Thymus (tissue), 11 donors: ENCODE data around the gene RASA3. TPM values are rescaled to one million over a fixed set of nuclear protein-coding genes. Genes with fewer than 3 reads are reported as not detected.

Experiments used
- DNase-seq, 9 donors: peaks; one replicate each; pipeline ENCODE4 v3.0.0-alpha.2; 2013; ENCODE audit warnings: low spot score in 9 of 9, low read depth in 6 of 9, missing footprints in 1 of 9
- H3K27ac ChIP-seq, 2 donors: one replicate each; pipeline ENCODE4 v1.5.1; 2013; ENCODE audit warnings: control low read depth in 1 of 2, low read depth in 1 of 2, low read length in 1 of 2, mild to moderate bottlenecking in 1 of 2, moderate library complexity in 1 of 2
- H3K27me3 ChIP-seq, 2 donors: one replicate each; pipeline ENCODE4 v1.5.1; 2013; ENCODE audit warnings: low read length in 1 of 2; ENCODE audit not compliant: control insufficient read depth in 2 of 2, insufficient read depth in 1 of 2
- H3K36me3 ChIP-seq, 2 donors: one replicate each; pipeline ENCODE4 v1.5.1; 2013; ENCODE audit warnings: low read length in 1 of 2, mild to moderate bottlenecking in 1 of 2, moderate library complexity in 1 of 2; ENCODE audit not compliant: control insufficient read depth in 2 of 2, insufficient read depth in 2 of 2
- H3K4me1 ChIP-seq, 2 donors: one replicate each; pipeline ENCODE4 v1.5.1; 2013; ENCODE audit warnings: low read length in 2 of 2; ENCODE audit not compliant: control insufficient read depth in 2 of 2, insufficient read depth in 2 of 2
- H3K4me3 ChIP-seq, 2 donors: one replicate each; pipeline ENCODE4 v1.5.1; 2013; ENCODE audit warnings: low read length in 2 of 2, control low read depth in 1 of 2, mild to moderate bottlenecking in 1 of 2
- H3K9me3 ChIP-seq, 2 donors: one replicate each; pipeline ENCODE4 v1.5.1; 2013; ENCODE audit warnings: low read length in 1 of 2, mild to moderate bottlenecking in 1 of 2; ENCODE audit not compliant: control insufficient read depth in 2 of 2, insufficient read depth in 1 of 2
- WGBS: extraction: QIAGEN DNeasy Blood & Tissue Kit; methylation state at CpG from one replicate; pipeline ENCODE4 v1.1.7; 2013; 5-methylcytosine and 5-hydroxymethylcytosine counted together
- polyA plus RNA-seq: library from polyadenylated mRNA; stranded (reverse); fragments of 200-250 nt; gene quantifications from one replicate; pipeline ENCODE4 v1.2.3, GENCODE V29; 2013
- total RNA-seq: library from RNA; stranded (reverse); fragments of 120-200 nt; gene quantifications from one replicate; pipeline ENCODE4 v1.2.4, GENCODE V29; 2013
- donor health status: healthy.

RASA3 gene
- total and polyA plus RNA-seq, 2 donors = 23.8 to 25.1 TPM

DNA sequence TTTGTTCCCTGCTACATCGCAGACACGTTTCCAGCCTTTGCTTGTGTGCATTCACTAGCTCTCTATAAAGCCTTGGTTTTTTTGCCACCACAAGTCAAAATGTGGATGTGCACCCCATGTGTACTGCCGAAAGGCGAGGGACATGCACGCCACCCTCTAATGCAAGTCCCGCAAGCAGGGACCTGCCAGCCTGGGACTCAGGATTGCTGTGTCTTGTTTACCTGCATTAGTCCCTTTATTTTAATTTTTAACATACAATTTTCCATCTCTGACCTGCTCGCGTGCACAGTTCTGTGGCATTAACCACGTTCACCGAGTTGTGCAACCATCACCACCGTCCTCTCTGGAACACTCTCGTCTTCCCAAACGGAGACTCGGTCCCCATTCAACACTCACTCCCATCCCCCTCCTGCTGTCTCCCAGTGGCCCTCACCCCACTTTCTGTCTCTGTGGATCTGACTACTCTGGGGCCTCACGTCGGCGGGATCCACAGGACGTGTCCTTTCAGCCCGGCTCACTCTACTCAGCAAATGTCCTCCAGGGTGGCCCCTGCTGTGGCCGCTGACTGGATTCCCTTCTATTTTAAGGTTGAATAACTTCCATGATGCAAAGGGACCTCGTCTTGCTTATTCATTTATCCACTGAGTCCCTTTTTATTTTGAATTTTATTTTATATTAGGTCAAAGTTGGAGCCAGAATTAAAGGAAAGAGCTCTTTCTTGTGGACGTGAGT, 58.4 kb downstream of the RASA3 start:
- Histone ChIP-seq H3K27ac (no peak overlapping the region), H3K4me1 (peaks cover 0 to 1% of the 10 kb centered on the region in 2 donors), H3K36me3 (peaks cover 14 to 28% of the 10 kb centered on the region in 2 donors), H3K27me3 (no peaks in the 10 kb centered on the region), H3K9me3 (no peaks in the 10 kb centered on the region), H3K4me3 (no peak overlapping the region)
- 95% methylated on average over 22 of the region's 22 CpGs for WGBS
- no peak for DNase-seq

DNA sequence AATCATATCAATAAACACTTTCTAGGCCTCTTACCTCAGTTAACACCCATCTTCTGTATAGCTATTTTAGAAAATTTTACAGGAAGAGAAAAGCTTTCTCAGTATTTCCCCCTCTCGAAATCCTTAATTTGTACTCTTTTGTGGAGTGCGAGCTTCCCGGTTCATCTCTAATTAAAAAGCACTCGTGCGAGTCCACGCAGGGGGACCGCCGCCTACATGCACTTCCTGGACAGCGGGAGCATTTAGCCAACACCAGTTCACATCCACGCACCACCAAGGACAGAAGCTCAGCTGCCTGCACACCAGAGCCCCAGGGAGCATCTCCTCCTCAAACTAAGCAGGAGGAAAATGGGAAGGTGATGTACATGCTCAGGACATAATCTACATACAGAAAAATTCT, 60.0 kb downstream of the RASA3 start:
- Histone ChIP-seq H3K4me3 (no peak overlapping the region), H3K27ac (no peak overlapping the region), H3K36me3 (peaks cover 14 to 28% of the 10 kb centered on the region in 2 donors), H3K4me1 (peaks cover 5 to 17% of the 10 kb centered on the region in 2 donors), H3K27me3 (no peaks in the 10 kb centered on the region), H3K9me3 (no peaks in the 10 kb centered on the region)
- WGBS = 98% methylated on average over 10 of the region's 10 CpGs
- no peak for DNase-seq

DNA sequence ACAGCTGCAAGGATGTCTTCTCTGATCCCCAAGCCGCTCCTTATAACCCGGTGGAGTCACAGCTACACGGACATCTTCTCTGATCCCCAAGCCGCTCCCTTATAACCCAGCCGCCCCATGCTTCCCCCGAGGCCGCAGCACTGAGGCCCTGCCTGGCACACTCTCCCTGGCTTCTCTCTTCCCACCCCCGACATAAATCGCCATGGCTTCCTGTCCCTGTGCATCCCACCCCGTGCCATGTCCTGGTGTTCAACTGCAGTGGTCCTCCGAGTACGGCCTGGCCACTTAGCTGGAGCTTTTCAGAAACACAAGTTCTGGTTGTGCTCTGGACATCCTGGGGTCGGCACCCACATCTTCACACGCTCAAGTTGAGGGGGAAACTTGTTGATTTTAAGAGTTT, 60.4 kb downstream of the RASA3 start:
- Histone ChIP-seq H3K4me3 (no peak overlapping the region), H3K36me3 (peaks cover 14 to 28% of the 10 kb centered on the region in 2 donors), H3K27ac (no peak overlapping the region), H3K9me3 (no peaks in the 10 kb centered on the region), H3K27me3 (no peaks in the 10 kb centered on the region), H3K4me1 (peaks cover 9 to 22% of the 10 kb centered on the region in 2 donors)
- WGBS = 89% methylated on average over 14 of the region's 14 CpGs
- no peak for DNase-seq

DNA sequence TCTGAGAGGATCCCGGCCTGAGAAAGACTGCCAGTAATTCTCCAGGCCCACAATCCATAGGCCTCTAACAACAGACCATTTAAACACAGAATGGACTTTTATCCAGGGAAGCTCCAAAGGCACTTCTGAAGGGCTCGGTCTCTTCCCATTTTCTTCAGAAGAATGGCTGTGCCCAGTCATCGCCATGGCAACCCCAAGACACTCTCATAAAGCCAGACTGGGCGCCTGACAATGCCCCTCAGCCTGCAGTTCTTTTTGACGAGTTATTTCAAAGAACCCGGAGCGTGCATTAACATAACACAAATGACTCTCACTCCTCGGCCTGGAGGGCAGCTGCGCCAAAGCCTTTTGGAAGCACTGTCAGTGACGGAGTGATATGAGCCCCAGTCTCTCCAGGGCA, 61.0 kb downstream of the RASA3 start:
- Histone ChIP-seq H3K9me3 (no peaks in the 10 kb centered on the region), H3K36me3 (peaks cover 14 to 28% of the 10 kb centered on the region in 2 donors), H3K4me3 (no peak overlapping the region), H3K4me1 (peaks cover 15 to 27% of the 10 kb centered on the region in 2 donors), H3K27me3 (no peaks in the 10 kb centered on the region), H3K27ac (no peak overlapping the region)
- DNase-seq = no peak
- WGBS = 97% methylated on average over 10 of the region's 10 CpGs

DNA sequence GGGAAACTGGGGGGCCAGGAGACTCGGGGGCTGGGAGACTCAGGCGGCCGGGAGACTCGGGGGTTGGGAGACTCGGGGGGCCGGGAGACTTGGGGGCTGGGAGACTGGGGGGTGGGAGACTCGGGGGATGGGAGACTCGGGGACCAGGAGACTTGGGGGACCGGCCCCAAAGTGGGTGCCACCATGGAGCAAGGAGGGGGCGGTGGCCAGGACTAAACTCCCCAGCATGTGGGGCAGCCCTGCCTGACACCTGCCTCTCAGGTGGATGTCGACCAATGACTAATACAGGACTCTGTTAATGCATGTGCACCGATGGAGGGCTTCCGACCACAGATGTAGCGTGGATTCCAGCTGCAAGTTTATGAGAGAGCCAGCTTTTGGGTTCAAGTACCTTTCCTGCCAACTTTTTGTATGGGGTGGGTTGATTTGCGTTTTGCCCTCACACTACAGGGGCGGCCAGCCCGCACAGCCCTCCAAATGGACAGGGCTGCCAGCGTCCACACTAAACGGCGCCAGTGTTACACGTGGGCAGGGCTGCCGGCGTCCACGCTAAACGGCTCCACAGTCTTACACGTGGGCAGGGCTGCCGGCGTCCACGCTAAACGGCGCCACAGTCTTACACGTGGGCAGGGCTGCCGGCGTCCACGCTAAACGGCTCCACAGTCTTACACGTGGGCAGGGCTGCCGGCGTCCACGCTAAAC, 62.2 kb downstream of the RASA3 start:
- 97% methylated on average over 40 of the region's 40 CpGs for WGBS
- H3K27ac ChIP-seq = no peak overlapping the region
- no peak for DNase-seq

DNA sequence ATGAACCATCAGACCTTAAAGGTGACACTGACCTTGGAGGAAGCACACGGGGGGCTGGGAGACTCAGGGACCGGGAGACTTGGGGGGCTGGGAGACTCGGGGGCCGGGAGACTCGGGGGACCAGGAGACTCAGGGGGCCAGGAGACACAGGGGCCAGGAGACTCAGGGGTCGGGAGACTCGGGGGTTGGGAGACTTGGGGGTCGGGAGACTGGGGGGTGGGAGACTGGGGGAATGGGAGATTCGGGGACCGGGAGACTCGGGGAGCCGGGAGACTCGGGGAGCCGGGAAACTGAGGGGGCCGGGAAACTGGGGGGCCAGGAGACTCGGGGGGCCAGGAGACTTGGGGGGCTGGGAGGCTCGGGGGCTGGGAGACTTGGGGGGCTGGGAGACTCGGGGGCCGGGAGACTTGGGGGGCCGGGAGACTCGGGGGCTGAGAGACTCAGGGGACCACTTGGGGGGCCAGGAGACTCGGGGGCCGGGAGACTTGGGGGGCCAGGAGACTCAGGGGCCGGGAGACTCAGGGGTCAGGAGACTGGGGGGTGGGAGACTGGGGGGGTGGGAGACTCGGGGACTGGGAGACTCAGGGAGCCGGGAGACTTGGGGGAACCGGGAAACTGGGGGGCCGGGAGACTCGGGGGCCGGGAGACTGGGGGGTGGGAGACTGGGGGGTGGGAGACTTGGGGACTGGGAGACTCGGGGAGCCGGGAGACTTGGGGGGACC, 62.9 kb downstream of the RASA3 start:
- H3K27me3 ChIP-seq = no peaks in the 10 kb centered on the region
- peaks cover 4 to 21% of the 10 kb centered on the region in 2 donors for H3K36me3 ChIP-seq
- no peaks in the 10 kb centered on the region for H3K9me3 ChIP-seq
- no peak overlapping the region for H3K4me3 ChIP-seq
- H3K4me1 ChIP-seq = peaks cover 33 to 46% of the 10 kb centered on the region in 2 donors
- WGBS = 87% methylated on average over 32 of the region's 32 CpGs
- DNase-seq = no peak
- H3K27ac ChIP-seq = peak overlapping the region in 1 of 2 donors; percentile 36

More for the DNA sequence above, 62.2 kb downstream of the RASA3 start:
- Histone ChIP-seq H3K27me3 (no peaks in the 10 kb centered on the region), H3K4me3 (no peak overlapping the region), H3K9me3 (no peaks in the 10 kb centered on the region), H3K4me1 (peaks cover 27 to 39% of the 10 kb centered on the region in 2 donors), H3K36me3 (peaks cover 9 to 28% of the 10 kb centered on the region in 2 donors)

DNA sequence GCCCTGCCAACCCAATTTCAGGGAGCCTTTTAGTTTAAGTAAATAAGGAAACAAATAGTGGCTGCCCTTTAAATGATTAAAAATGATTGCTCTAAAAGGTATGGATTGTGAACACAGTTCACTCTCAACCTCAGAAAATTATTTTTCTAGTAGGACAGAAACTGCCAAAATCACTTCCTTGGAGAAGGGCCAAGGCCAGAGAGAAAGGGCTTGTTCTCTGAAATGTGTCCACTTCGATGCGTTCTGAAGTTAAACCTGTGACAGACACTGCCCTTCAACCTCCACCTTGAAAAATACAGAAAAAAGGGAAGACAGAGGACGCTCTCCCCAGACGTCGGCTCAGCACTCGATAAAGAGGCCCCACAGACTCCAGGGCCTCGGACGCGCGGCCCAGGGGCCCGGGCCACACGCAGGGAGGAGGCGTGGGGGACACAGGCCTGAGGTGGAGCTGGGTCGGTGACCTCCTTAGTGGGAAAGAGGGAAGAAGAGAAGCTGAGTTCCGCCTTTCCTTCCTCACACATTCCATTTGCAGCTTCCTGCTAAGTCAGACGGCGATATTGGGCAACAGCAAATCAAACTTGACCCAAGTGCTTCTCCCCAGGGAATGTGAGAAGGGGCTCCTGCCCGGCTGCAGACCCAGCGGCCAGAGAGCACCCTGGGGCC, 63.6 kb downstream of the RASA3 start:
- no peak for DNase-seq
- Histone ChIP-seq H3K4me3 (no peak overlapping the region), H3K4me1 (peaks cover 33 to 52% of the 10 kb centered on the region in 2 donors), H3K27me3 (no peaks in the 10 kb centered on the region), H3K27ac (peak overlapping the region; percentile 46), H3K36me3 (peaks cover 3 to 18% of the 10 kb centered on the region in 2 donors), H3K9me3 (no peaks in the 10 kb centered on the region)
- WGBS = 95% methylated on average over 19 of the region's 19 CpGs

DNA sequence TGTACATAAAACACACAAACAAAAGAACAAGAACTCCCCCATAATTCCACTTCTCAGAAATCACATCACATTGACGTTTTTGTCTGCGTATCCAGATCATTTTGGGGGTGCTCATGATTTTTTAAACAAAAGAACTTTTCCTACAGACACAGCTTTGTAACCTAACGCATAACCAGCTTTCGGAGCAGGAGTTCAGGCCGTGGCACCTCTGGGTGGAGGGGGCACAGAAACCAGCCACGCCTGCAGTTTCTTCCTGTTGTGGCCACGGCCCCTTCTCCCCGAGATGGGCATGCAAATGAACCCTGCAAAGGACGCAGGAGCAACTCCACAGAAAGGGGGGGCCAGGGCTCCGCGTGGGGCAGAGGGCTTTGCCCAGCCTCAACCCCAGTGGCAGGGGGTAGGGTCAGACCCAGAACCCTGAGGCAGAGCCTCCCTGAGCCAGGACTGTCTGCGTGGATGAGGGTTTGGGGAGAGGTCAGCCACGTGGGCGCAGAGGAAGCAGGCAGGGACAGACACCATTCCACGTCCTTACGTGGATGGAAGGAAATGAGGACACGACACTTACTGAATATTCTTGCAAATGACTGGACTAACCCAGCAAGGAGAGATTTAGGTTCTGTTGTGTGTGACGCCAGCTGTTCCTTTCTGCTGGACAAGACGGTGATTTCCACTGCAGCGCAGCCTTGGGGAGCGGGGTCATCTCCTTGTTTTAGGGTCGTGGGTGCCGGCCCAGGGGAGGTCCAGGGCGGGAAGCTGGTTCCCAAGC, 64.4 kb downstream of the RASA3 start:
- peak overlapping the region in 1 of 2 donors; percentile 82 for H3K27ac ChIP-seq
- H3K9me3 ChIP-seq = no peaks in the 10 kb centered on the region
- peak in 1 of 9 donors; percentile 34 for DNase-seq
- H3K27me3 ChIP-seq = no peaks in the 10 kb centered on the region
- peaks cover 33 to 52% of the 10 kb centered on the region in 2 donors for H3K4me1 ChIP-seq
- H3K4me3 ChIP-seq = no peak overlapping the region
- 49% methylated on average over 24 of the region's 24 CpGs for WGBS
- H3K36me3 ChIP-seq = peaks cover 3 to 16% of the 10 kb centered on the region in 2 donors
